HG02571 (cell line): ENCODE data around the gene CADM2.

Experiments used
- ATAC-seq: cut with Tn5 transposase; IDR thresholded peaks from one replicate; pipeline ENCODE4 v1.9.1; 2021; ENCODE audit warnings: mild to moderate bottlenecking, moderate library complexity; ENCODE audit not compliant: unreplicated experiment

Gene CADM2

GRCh38 chr3:85554153-85554552 lies 595.4 kb downstream of the CADM2 start:
- no peak for ATAC-seq

- no peak for ATAC-seq
Measured at GRCh38 chr3:85560088-85560785, 601.4 kb downstream of the CADM2 start.

- ATAC-seq: no peak
Measured at GRCh38 chr3:85567071-85567676, 608.4 kb downstream of the CADM2 start.

- no peak for ATAC-seq
Measured at GRCh38 chr3:85570819-85571218, 612.0 kb downstream of the CADM2 start.

GRCh38 chr3:85571835-85572234 lies 613.0 kb downstream of the CADM2 start:
- no peak for ATAC-seq

- no peak for ATAC-seq
Measured at GRCh38 chr3:85572426-85572825, 613.6 kb downstream of the CADM2 start.

- no peak for ATAC-seq
Measured at GRCh38 chr3:85572978-85573377, 614.2 kb downstream of the CADM2 start.

- no peak for ATAC-seq
Measured at GRCh38 chr3:85574006-85574705, 615.4 kb downstream of the CADM2 start.

- ATAC-seq: no peak
Measured at GRCh38 chr3:85576091-85576690, 617.4 kb downstream of the CADM2 start.

GRCh38 chr3:85576697-85577200 lies 618.0 kb downstream of the CADM2 start:
- no peak for ATAC-seq

GRCh38 chr3:85584779-85585356 lies 626.1 kb downstream of the CADM2 start:
- no peak for ATAC-seq

- no peak for ATAC-seq
Measured at GRCh38 chr3:85586018-85586417, 627.2 kb downstream of the CADM2 start.

- ATAC-seq: no peak
Measured at GRCh38 chr3:85589145-85589544, 630.4 kb downstream of the CADM2 start.

GRCh38 chr3:85591451-85591850 lies 632.7 kb downstream of the CADM2 start:
- no peak for ATAC-seq

- no peak for ATAC-seq
Measured at GRCh38 chr3:85592256-85592655, 633.5 kb downstream of the CADM2 start.

- ATAC-seq: no peak
Measured at GRCh38 chr3:85594676-85595075, 635.9 kb downstream of the CADM2 start.

- no peak for ATAC-seq
Measured at GRCh38 chr3:85603378-85603777, 644.6 kb downstream of the CADM2 start.

- ATAC-seq: no peak
Measured at GRCh38 chr3:85604641-85605040, 645.9 kb downstream of the CADM2 start.

GRCh38 chr3:85605066-85605465 lies 646.3 kb downstream of the CADM2 start:
- ATAC-seq: no peak

GRCh38 chr3:85626662-85627061 lies 667.9 kb downstream of the CADM2 start:
- no peak for ATAC-seq

GRCh38 chr3:85627932-85628331 lies 669.1 kb downstream of the CADM2 start:
- no peak for ATAC-seq
